NCI-H82 treated with DMSO at 0.1 percent for 48 hours (cell line): Measurements from ENCODE around the gene GRID1.
"Not testable (repeated sequence)": the region's sequence is repeated elsewhere in the genome, so short reads cannot be mapped to it uniquely, and the experiment has no call there.

ENCODE experiments used
- DNase-seq: peaks from one replicate; lab custom pipeline; 2025; ENCODE audit not compliant: unreplicated experiment; lab: John Stamatoyannopoulos, UW

GRID1 gene

DNA sequence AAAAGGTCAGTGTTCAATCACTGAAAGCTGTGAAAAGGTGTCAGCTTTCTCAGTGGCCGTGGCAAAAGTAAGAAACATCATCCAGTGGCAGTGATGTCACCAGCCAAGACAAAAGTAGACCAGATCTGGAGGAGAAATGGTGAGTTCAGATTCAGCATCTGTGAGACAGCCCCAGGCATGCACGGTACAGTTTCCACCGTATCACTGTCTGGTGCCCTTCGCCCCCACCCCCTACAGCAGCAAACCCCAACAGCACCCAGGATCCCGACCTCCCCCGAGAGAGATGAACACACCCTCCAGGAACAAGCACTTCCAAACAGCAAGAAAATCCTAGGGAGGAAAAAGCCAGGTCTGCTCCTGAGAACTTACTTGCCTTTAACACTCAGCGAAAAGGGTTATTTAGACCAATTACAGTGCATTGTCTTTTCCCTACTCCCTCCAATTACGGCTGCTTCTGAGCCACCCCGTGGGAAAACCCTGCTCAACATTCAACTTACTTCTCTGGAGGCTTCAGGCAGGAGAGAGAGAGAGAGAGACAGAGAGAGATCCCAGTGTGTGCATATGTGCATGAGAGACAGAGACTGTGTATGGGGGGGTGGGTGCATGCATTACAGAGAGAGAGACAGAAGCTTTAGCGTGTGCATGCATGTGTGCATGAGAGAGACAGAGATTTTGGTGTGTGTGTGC lies 189.6 kb downstream of the GRID1 start:
- DNase-seq, result no peak

DNA sequence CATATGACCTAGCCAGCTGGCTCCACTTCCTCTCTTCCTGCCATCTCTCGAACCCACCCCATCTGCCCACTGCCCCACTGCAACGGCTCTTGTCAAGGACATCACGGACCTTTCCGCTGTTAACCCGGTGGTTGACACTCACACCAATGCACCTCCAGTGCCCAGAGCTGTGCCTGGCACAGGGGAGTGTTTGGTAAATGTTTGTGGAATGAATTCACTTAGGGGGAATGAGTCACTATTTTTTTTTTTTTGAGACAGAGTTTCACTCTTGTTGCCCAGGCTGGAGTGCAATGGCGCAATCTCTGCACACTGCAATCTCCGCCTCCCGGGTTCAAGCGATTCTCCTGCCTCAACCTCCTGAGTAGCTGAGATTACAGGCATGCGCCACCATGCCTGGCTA lies 191.1 kb downstream of the GRID1 start:
- not testable (repeated sequence) for DNase-seq

DNA sequence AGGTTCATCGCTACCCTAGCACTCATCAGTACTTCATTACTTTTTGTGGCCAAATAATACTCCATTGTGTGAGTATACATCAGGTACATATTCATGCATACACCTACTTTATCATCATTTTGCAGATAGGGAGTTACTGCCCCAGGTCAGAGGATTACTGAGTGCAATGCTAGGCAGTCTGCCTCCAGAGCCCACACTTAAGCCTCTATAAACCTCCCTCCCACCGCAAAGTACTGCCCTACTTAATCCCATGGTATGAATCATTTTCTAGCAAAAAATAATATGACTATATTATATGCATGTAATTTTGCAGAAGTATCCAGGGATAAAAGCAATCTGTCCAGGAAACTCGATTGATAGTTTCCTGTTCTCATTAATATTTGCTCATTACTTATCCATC lies 194.3 kb downstream of the GRID1 start:
- peak; percentile 38 for DNase-seq

DNA sequence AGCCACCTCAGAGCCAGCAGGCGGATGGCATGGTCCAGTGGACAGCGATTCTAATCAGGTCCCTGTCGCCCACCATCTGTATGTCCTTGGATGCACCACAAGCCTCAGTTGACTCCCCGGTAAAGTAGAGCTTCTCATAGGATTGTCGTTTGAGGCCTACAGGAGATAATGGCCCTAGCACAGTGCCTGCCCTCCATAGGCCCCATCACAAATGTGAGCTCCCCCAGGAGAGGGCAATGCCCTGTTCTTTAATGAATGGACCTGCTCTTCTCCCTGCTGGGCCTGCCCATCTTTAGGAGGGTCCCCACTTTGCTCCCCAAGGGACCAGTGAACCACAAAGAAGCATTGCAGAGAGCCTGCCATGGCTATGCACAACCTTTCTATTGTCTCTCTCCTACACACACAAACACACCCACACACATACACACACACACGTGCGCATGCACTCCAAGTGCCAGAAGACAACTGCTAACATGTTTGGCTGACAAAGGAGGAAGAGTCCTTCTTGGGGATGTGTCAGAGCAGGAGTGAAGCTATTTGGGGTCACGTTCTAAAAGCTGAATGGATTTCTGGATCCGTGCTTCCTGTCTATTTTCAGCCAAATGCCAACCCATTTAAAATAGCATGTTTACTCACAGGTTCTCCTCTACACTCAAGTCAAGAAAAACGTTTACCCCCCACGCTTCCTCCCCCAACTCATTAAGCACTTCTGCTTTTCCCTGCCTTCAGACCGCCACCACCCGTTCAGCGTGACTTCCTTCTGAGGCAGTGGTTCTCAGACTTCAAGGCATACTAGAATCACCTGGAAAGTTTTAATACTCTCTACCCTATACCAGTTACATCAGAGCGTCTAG lies 196.1 kb downstream of the GRID1 start:
- no peak for DNase-seq

DNA sequence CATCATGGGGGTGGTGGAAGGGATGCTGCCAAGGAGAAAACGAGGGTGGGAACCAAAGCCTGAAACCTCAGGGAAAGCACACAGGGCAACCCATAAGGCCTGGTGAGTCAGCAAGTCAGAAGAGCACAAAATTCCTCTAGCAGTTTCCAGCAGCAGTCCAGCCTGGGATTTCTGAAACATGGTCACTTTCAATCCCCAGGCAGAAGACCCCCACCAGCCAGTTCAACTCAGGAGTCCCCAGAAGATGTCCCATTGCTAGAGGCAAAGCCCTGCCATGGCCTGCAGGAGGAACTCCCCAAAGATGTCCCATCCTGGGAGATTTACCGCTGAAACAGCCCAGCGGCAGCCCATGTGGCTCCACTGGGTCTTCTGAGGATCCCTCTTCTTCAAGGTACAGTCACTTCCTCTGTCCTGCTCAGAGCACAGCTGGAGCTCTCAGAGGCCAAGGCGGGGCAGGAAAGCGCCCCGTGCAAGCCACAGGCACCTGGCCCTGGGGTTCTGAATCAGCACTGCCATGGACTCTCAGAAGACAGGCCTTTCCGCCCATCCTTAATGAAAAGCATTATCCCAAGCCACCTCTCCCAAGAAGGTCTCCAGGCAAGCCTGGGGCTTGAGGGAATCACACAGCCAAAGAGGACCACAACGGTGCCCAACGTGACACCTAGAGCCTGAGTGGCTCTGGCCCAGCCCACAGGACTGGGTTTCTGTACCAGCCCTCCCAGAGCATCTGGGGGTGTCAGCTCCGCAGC lies 196.9 kb downstream of the GRID1 start:
- no peak for DNase-seq

DNA sequence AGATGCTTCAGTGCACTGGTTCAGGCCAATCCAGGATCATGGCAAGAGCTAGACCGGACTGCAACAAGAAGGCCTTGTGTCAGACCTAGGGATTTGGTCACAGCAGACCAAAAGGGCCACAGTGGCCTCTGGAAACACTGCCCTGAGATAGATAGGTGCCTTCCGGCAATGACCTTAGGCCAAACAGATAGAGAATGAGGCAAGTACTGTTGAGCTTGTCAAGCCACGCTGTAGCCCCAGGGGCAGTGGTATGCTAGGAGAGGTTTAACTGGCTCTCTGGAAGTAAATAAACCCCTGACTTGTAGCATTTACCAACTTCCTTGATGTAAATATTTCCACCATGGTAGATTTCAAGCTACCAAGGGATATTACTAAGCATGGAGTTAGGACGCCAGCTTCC lies 197.5 kb downstream of the GRID1 start:
- DNase-seq, result no peak

DNA sequence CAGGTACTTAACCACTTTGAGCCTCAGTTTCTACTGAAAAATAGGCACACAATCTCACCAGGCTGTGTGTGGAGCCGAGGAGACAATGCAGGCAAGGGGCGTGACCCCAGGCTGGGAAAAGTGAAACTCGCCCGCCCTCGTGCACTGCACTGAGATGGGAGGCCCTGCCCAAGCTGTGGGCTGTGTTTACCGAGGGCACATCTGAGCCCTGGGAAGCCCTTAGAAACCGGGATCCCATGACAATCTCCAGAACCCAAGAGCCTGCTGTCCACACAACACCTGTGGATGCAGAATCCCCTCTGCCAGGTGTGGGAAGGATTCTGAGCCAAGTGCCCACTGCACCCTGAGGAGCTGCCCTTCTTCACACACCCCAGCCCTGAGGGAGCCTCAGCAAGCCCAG lies 198.3 kb downstream of the GRID1 start:
- DNase-seq, result no peak

DNA sequence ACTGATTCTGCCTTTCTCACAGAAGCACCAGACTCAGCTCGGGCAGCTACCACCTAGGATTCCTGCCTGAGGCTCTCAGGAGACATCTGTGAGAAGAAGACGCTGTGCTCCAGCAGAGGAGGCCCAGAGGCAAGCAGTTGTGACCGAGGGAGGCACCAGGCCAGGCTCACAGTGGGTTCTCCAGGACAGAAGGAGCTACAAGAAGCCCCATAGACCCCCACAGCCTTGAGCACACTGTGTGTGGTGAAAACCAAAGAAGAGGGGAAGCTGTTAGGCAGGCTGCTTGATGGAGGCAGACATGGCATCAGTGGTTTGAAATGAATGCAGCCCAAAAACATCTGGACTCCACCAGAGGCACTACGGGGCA lies 198.8 kb downstream of the GRID1 start:
- DNase-seq, result no peak

DNA sequence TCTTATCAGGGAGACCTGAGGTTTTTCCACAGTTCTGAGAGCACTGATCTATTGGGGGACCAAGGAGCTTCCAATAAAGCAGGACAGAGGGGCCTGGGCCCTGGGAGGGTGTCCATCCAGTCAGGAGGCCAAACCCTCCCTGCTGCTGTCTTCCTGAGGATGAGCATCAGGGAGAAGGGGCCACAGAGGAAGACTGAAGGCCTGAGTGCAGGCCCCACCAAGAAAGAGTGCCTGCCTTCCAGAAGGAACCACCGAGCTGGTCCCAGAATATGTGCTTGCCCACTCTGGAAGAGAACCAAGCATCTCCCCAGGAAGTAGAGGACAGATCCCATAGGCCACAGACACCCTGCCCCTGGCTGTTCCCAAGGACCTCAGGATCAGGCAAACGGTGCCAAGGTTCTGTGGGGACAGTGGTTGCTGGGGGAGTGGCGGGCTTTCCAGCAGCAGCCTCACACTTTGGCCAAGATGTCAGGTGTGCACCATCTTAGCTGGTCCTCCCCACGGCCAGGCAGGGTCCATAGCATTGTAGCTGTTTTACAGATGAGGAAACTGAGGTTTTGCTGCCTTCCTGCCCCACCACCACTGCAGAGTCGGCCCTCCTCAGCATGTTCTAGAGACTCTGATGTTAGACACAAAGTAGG lies 199.4 kb downstream of the GRID1 start:
- DNase-seq, result no peak

DNA sequence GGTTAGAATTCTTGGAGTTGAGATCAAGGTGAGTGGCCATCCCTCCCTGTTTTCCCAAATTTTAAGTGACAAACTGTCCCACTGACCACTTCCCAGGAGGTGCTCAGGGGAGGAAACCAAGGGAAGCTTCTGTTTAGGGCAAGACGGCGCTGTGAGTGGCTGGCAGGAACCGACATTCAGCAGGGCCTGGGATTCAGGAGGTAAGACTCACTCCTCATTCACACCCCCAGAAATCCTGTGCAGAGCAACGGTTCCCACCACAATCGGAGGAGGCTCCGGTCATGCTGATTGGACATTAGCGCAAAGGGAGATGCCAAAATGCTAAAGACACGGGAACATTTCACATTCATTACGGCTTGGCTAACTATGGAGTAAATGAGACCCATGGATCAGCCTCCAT lies 200.9 kb downstream of the GRID1 start:
- DNase-seq, result no peak

DNA sequence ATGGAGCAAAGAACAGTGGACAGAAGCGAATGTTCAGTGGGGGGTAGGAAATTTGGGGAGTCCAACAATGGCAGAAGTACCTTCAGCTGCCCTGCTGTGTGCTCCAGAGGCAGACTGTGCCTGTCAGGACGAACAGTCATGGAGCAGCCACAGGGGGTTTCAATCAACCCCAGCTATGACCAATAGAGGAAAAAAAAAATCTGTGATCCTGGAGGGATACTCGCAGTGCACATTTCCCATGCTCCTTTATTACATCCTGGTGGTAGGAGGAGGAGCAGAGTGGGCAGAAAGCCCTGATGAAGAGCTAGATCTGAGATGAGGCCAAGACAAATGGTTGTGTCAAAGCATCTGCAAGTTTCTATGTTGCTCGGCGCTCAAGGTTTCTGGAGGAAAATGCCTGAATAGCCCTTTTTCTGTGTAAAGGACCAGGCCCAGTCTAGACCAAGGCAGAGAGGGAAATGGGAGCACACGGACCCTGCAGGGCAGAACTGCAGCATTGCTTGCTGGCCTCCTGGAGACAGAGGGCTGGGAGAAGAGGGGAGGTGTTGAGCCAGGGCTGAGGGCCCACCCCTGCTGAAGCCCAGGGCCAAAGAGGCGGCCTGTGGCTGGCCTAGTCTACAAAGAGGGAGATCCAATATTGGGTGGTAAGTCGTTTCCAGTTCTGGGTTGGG lies 201.5 kb downstream of the GRID1 start:
- no peak for DNase-seq

DNA sequence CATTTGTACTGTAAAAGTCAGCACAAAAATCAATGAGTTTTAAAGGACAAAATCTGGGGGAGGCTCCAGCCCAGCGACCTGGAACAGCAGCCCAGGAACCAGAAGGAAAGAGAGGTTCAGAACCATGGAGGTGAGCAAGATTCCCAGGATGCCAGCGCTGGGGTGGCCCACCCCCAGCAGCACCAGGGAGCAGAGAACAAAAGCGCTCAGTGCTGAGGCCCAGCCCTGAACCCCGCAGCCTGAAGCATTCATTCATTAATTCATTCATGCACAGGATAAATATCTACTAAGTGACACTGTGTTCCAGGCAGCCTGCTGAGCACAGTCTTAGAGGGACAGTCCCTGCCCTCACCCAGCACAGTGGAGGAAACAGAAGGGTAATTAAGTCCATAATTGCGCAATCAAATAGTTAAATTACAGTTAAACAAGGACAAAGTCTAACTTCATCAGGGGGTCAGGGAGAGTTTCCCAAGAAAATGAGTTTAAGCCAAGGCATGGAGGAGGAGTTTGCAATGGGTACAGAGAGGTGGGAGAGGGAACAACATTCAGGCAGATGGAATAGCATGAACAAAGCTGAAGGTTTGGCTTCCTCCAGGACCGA lies 202.3 kb downstream of the GRID1 start:
- DNase-seq, result no peak

DNA sequence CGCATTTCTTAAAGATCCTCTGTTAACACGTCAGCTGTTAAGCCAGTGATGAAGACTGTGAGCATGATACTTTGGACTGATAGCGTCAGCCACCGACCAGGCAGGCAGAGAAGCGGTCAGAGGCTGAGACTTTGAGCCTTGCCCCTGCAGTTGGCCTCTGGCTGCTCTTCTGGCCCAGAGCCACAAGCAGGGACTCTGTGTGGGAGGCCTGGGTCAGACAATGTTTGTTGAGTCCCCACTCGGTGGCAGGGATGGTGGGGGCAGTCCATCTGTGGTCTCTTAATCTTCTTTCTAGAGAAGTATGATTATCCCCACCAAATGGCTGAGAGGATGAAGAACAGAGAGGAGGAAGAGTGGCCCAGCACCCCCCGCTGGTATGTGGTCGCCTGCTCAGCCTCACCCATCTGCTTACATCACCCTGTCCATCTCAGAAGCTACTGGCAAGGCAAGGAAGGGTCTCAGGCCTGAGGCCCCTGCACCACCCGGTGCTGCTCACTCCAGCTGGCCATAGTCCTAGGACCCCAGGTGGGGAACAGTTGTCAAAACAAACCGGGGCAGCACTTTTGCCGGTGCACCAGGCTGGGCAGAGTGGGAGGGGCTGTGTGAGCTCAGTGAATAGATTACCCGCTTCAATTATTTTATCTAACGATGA lies 202.9 kb downstream of the GRID1 start:
- DNase-seq, result peak; percentile 82

DNA sequence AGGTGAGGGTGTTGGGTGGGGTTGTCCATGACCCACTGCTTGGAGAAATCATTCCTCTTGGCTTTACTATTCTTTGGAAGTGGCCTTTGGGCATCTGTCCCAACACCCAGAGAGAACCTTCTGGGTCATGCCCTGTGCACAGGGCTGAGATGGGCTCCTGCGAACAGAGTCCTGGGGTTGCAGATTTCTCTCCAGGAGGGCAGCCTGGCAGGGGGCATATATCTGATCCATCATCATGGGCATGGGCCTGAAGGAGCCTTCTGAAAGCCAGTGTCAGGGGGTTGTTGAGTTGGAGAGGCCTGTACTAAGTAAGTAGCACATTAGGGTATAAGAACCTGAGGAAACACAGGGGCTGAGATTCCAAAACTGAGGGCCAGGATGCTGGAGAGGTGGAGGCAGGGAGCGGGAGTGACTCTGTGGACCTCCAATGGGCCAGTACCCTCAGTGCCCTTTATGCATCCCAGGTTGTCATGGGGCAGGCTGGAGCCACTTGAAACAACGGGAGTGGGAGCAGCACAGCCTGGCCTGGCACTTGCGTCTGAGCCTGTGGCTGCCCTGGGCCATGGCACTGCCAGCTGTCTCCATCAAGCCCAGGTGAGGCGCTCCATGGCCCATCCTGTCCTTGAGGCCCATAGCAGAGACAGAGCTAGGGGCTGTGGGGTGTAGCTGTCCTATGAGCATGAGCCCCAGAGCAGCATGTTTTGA lies 203.7 kb downstream of the GRID1 start:
- DNase-seq, result no peak

- DNase-seq, result no peak
Observed at GRCh38 chr10:86162036-86162435, 204.6 kb downstream of the GRID1 start.

GRCh38 chr10:86160890-86161585 lies 205.6 kb downstream of the GRID1 start:
- no peak for DNase-seq

GRCh38 chr10:86159797-86160196 lies 206.8 kb downstream of the GRID1 start:
- DNase-seq, result no peak

DNA sequence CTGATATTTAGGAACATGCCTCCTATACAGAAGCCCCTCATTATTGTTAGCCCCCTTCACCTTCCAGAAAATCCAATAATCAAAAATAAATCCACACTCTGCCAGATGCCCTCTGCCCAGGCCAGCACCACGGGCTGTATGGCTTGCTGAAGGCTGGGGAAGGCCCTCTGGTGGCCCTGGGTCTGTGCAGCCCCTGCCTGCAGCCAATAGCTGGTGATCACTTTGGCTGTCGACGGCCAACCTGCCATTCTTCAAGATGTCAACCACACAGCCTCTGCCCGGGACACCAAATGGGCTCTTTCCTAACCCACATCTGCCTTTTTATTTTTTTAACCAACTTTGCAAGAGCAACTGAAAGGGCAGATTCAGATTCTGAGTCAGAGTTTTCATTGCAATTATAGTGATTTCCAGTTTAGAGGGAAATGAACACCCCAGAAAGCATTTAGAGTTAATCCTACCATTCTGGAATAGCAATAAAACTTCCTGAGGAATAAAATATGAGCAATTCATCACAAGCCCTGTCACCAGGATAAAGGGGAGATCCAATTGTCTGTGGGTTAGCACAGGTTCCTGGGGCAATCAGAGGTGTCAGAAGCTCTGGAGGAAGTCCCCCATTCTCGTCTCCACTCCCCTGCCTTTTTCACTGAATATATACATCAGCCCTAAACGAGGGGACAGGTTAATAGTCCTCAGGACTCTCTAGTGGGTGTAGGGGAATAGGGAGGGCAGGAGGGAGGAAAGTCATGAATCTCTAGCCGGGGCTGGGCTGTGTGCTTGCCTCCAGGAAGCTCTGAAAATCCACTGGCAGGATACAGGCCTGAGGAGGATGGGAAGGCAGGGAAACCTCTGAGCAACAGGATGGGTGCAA lies 211.3 kb downstream of the GRID1 start:
- no peak for DNase-seq
